ENCODE results near the gene ASTN2.

The ASTN2 gene

GRCh38 chr9:116564266-116564793 lies 850.5 kb downstream of the ASTN2 start:
- DNase-seq (ENCODE audit: extremely low spot score) = no peak
- ChIA-PET CTCF (interaction anchor here (0.9 to 1.5 kb wide), 2 partner anchors 9 to 69 kb away, joined by 3 to 4 read pairs; no protein-coding TSS in a partner anchor), POLR2A (no interaction called here)
- TF ChIP-seq CTCF (IDR thresholded peaks at IDR 0.05; ENCODE audit: control extremely low read depth, extremely low read depth, low read depth, missing control alignments) = no peak

- CTCF ChIA-PET = interaction anchor here (1.6 to 2.5 kb wide), 2 partner anchors 10 to 13 kb away, joined by 6 to 7 read pairs; no protein-coding TSS in a partner anchor
- no peak for DNase-seq (ENCODE audit: extremely low spot score)
- POLR2A ChIA-PET = no interaction called here
- TF ChIP-seq CTCF (IDR thresholded peaks at IDR 0.05; ENCODE audit: control extremely low read depth, extremely low read depth, low read depth, missing control alignments) = no peak
Measured at GRCh38 chr9:116558818-116559540, 855.9 kb downstream of the ASTN2 start.

GRCh38 chr9:116558035-116558434 lies 856.8 kb downstream of the ASTN2 start:
- DNase-seq (ENCODE audit: extremely low spot score) = no peak
- no peak for TF ChIP-seq CTCF (IDR thresholded peaks at IDR 0.05; ENCODE audit: control extremely low read depth, extremely low read depth, low read depth, missing control alignments)
- ChIA-PET CTCF (interaction anchor here (1.6 to 2.5 kb wide), 2 partner anchors 11 to 14 kb away, joined by 6 to 7 read pairs; no protein-coding TSS in a partner anchor), POLR2A (no interaction called here)

GRCh38 chr9:116555556-116556155 lies 859.2 kb downstream of the ASTN2 start:
- TF ChIP-seq CTCF (IDR thresholded peaks at IDR 0.05; ENCODE audit: control extremely low read depth, extremely low read depth, low read depth, missing control alignments) = no peak

GRCh38 chr9:116555119-116555518 lies 859.7 kb downstream of the ASTN2 start:
- TF ChIP-seq CTCF (IDR thresholded peaks at IDR 0.05; ENCODE audit: control extremely low read depth, extremely low read depth, low read depth, missing control alignments) = no peak
- CTCF ChIA-PET = interaction anchor here (1.8 kb wide), 1 partner anchor 9 kb away, joined by 4 read pairs; no protein-coding TSS in a partner anchor

More at GRCh38 chr9:116555556-116556155, 859.2 kb downstream of the ASTN2 start:
- ChIA-PET CTCF (interaction anchor here (1.8 kb wide), 1 partner anchor 8 kb away, joined by 4 read pairs; no protein-coding TSS in a partner anchor), POLR2A (no interaction called here)
- no peak for DNase-seq (ENCODE audit: extremely low spot score)

GRCh38 chr9:116550696-116551436 lies 864.0 kb downstream of the ASTN2 start:
- ChIA-PET POLR2A (no interaction called here), CTCF (no interaction called here)
- no peak for TF ChIP-seq CTCF (IDR thresholded peaks at IDR 0.05; ENCODE audit: control extremely low read depth, extremely low read depth, low read depth, missing control alignments)
- no peak for DNase-seq (ENCODE audit: extremely low spot score)

More at GRCh38 chr9:116555119-116555518, 859.7 kb downstream of the ASTN2 start:
- POLR2A ChIA-PET = no interaction called here
- no peak for DNase-seq (ENCODE audit: extremely low spot score)

All from GM10248 (cell line).